Adrenal gland (tissue), 12 donors: ENCODE data around the gene C2orf69. TPM values are rescaled to one million over a fixed set of nuclear protein-coding genes. Genes with fewer than 3 reads are reported as not detected.

Experiments
- DNase-seq, 7 donors: peaks; one replicate each; pipeline ENCODE4 v3.0.0-alpha.2; 2019 to 2020
- H3K27ac ChIP-seq, 5 donors: fragments of 200-600 bp; sonication (generic) in 4 of 5; 1 replicate in 3 of 5; 2 replicates in 2 of 5; pipeline versions ENCODE4 v1.5.1 to v1.8.0; 2016 to 2020; ENCODE audit warnings: mild to moderate bottlenecking in 1 of 5
- H3K27me3 ChIP-seq: fragments of 200-600 bp; 2 replicates; pipeline ENCODE4 v1.8.0; 2021
- H3K36me3 ChIP-seq, 2 donors: fragments of 200-600 bp; replicated peaks in 1 of 2; 1 replicate in 1 of 2; 2 replicates in 1 of 2; pipeline versions ENCODE4 v1.5.1 to v1.8.0; 2018 to 2022
- H3K4me1 ChIP-seq, 2 donors: fragments of 200-600 bp; replicated peaks in 1 of 2; 1 replicate in 1 of 2; 2 replicates in 1 of 2; pipeline versions ENCODE4 v1.5.1 to v1.8.0; 2018 to 2021
- H3K4me3 ChIP-seq, 4 donors: fragments of 200-600 bp; sonication (generic) in 3 of 4; one replicate each; pipeline ENCODE4 v1.5.1; 2016 to 2018
- H3K9me3 ChIP-seq, 3 donors: fragments of 200-600 bp; sonication (generic) in 1 of 3; replicated peaks in 1 of 3; 1 replicate in 2 of 3; 2 replicates in 1 of 3; pipeline versions ENCODE4 v1.5.1 to v1.8.0; 2016 to 2021
- POLR2A ChIP-seq, 2 donors: fragments of 450-650 bp; IDR thresholded peaks; one replicate each; pipeline ENCODE4 v1.6.1; 2017; ENCODE audit warnings: antibody characterized with exemption in 2 of 2, mild to moderate bottlenecking in 2 of 2, moderate library complexity in 1 of 2
- WGBS, 4 donors: extraction: QIAGEN DNeasy Blood & Tissue Kit in 2 of 4; methylation state at CpG; one replicate each; pipeline versions ENCODE4 v1.1.5 to v1.1.7; 2013 to 2017; 5-methylcytosine and 5-hydroxymethylcytosine counted together
- intact Hi-C, 2 donors: fragments of 100-400 bp; cut with DNase I; formaldehyde crosslinking; loops; one replicate each; pipeline versions ENCODE4 v1.14.1 to v1.15.0; 2022 to 2023
- polyA plus RNA-seq, 3 donors: library from polyadenylated mRNA; stranded (reverse); fragments of 200-250 nt in 2 of 3; fragments of 350-450 nt in 1 of 3; fragmentation: Illumina TruSeq in 1 of 3; extraction: RNeasy Lipid Tissue Mini Kit (QIAGEN cat#74804) in 1 of 3; gene quantifications; one replicate each; pipeline ENCODE4 v1.2.3, GENCODE V29; 2013 to 2014
- total RNA-seq, 9 donors: library from RNA; depleted of rRNA in 4 of 9; stranded (reverse); fragments of >200 nt in 4 of 9; fragments of 120-200 nt in 1 of 9; fragmentation: NEBNext Ultra II Directional in 1 of 9; extraction: Animal tissue kit (Norgen Biotek cat#: 25700) in 1 of 9; gene quantifications; one replicate each; pipeline versions ENCODE4 v1.1.0 to v1.2.4, GENCODE V29; 2013 to 2023
- TF ChIP-seq, protein P1 (sequence below), 6 experiments: fragments of 450-650 bp in 4 of 6; fragments of 200-600 bp in 2 of 6; sonication (generic) in 1 of 6; IDR thresholded peaks; 1 replicate in 5 of 6; 2 replicates in 1 of 6; pipeline versions ENCODE4 v1.5.1 to v1.8.0; 2016 to 2021; ENCODE audit warnings: antibody characterized with exemption in 6 of 6, mild to moderate bottlenecking in 2 of 6, moderate library complexity in 1 of 6
- donor health status: healthy with polysubstance abuse.
- donor health status: Bipolar disorder and iron deficiency.
- donor health status: DM: yes; HTN: yes; CAD: no.
- donor health status: DM: no; HTN: no; CAD: no.
- donor health status: DM: no; HTN: no; CAD: no.
- donor health status: DM: yes; HTN: yes; CAD: no.

The C2orf69 gene
- total and polyA plus RNA-seq, 12 donors: 7.8 to 26.8 (median 19.5) TPM

DNA sequence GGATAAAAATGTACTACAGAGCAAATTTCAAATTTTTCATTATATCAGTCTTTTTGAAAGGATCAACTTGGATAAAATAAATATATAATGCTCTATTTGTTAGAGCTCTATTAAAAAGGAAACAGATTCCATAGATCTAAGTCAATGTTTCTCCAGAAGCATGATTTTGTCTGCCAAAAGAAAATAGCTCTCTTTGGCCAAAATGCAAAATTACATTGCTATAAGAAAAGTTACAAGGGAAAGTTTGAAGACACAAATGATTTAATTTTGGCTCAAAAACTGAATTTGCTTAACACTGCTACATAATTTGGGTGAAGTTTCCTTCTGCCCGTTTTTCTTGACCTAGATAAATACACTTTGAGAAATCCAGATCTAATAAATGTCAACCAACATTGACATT is 15.7 kb downstream of the C2orf69 start:
- intact Hi-C loops: no loop called here
- DNase-seq: no peak
- no peak for TF ChIP-seq POLR2A (IDR thresholded peaks at IDR 0.05)
- TF ChIP-seq, protein P1, sequence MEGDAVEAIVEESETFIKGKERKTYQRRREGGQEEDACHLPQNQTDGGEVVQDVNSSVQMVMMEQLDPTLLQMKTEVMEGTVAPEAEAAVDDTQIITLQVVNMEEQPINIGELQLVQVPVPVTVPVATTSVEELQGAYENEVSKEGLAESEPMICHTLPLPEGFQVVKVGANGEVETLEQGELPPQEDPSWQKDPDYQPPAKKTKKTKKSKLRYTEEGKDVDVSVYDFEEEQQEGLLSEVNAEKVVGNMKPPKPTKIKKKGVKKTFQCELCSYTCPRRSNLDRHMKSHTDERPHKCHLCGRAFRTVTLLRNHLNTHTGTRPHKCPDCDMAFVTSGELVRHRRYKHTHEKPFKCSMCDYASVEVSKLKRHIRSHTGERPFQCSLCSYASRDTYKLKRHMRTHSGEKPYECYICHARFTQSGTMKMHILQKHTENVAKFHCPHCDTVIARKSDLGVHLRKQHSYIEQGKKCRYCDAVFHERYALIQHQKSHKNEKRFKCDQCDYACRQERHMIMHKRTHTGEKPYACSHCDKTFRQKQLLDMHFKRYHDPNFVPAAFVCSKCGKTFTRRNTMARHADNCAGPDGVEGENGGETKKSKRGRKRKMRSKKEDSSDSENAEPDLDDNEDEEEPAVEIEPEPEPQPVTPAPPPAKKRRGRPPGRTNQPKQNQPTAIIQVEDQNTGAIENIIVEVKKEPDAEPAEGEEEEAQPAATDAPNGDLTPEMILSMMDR (IDR thresholded peaks at IDR 0.05): no peak

DNA sequence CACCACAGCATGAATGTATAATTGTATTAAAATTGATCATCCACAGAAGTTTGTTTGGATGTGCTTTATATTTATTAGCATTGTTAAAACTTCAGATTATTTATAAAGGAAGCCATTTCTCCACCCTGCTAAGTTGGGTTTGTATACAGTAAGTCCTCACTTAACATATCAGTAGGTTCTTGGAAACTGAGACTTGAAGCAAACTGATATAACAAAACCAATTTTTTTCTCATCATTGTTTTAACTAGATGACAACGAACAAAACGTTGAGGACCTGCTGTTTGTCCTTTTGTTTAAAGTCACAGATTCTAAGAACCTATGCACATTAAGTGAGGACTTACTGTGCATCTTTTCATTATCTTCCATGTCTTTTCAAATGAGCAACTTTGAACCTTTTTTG is 17.1 kb downstream of the C2orf69 start:
- Histone ChIP-seq H3K4me3 (no peak overlapping the region), H3K36me3 (peaks cover 0 to 23% of the 10 kb centered on the region in 2 donors), H3K27ac (no peak overlapping the region), H3K27me3 (no peaks in the 10 kb centered on the region), H3K9me3 (no peaks in the 10 kb centered on the region), H3K4me1 (peaks cover 2 to 39% of the 10 kb centered on the region in 2 donors)
- DNase-seq: no peak
- 22 to 47% (median 40%) methylated on average over 2 of the region's 2 CpGs for WGBS, 4 donors
- no peak for TF ChIP-seq POLR2A (IDR thresholded peaks at IDR 0.05)
- TF ChIP-seq, protein P1 (IDR thresholded peaks at IDR 0.05): no peak
- intact Hi-C loops: no loop called here

More for the DNA sequence above, 15.7 kb downstream of the C2orf69 start:
- H3K27ac ChIP-seq: no peak overlapping the region
- H3K4me1 ChIP-seq: peaks cover 0 to 32% of the 10 kb centered on the region in 2 donors
- peaks cover 0 to 11% of the 10 kb centered on the region in 2 donors for H3K36me3 ChIP-seq
- no peak overlapping the region for H3K4me3 ChIP-seq
- WGBS, 4 donors: 22 to 33% (median 26%) methylated on average over 1 of the region's 1 CpG
- no peaks in the 10 kb centered on the region for H3K9me3 ChIP-seq
- no peaks in the 10 kb centered on the region for H3K27me3 ChIP-seq

DNA sequence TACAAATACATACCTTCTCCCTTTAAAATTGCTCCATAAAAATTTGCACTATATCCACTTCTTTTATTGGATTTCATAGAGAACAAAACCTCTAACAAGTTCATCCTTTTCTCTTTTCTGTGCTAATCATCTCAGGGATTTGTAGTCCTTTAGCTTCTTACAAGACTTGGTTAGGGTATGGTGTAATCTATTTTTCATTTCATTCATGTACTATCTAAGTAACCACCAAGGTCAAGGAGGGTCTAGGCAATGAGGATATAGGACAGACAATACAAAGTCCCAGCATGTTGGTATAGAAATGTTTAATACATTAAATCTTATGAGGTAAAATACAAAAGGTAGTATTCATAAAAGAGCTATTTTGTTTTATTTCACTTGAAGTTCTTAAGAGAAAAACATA is 17.5 kb downstream of the C2orf69 start:
- H3K4me3 ChIP-seq: no peak overlapping the region
- no peaks in the 10 kb centered on the region for H3K27me3 ChIP-seq
- intact Hi-C loops: no loop called here
- H3K36me3 ChIP-seq: peaks cover 0 to 23% of the 10 kb centered on the region in 2 donors
- H3K9me3 ChIP-seq: no peaks in the 10 kb centered on the region
- DNase-seq: no peak
- peaks cover 6 to 43% of the 10 kb centered on the region in 2 donors for H3K4me1 ChIP-seq
- H3K27ac ChIP-seq: no peak overlapping the region
- no peak for TF ChIP-seq POLR2A (IDR thresholded peaks at IDR 0.05)
- TF ChIP-seq, protein P1 (IDR thresholded peaks at IDR 0.05): no peak

DNA sequence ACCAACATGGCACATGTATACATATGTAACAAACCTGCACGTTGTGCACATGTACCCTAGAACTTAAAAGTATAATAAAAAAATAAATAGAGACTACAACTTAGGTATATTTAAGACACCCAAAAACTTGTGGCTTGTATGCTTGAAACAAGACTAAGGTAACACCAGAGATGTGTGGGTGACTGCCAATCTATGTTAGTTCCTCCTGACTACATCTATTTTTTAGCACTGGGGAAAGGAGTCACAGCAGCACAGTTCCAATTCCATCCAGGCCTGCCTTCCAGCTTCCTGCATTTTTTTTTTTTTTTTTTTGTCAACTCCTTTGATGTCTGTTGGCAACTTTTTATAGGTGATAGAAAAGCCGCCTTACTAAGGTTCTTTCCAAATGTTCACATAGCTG is 18.2 kb downstream of the C2orf69 start:
- Histone ChIP-seq H3K36me3 (peaks cover 0 to 23% of the 10 kb centered on the region in 2 donors), H3K27me3 (no peaks in the 10 kb centered on the region), H3K4me1 (peaks cover 9 to 44% of the 10 kb centered on the region in 2 donors), H3K27ac (no peak overlapping the region), H3K9me3 (no peaks in the 10 kb centered on the region), H3K4me3 (no peak overlapping the region)
- no peak for TF ChIP-seq POLR2A (IDR thresholded peaks at IDR 0.05)
- TF ChIP-seq, protein P1 (IDR thresholded peaks at IDR 0.05): no peak
- no peak for DNase-seq
- 68 to 80% (median 76%) methylated on average over 2 of the region's 2 CpGs for WGBS, 4 donors
- intact Hi-C loops: no loop called here
